HuH-7 (cell line): ENCODE data around the gene SLX4IP.

Experiments used
- DNase-seq: peaks from one replicate; pipeline ENCODE4 v3.0.0; 2011; ENCODE audit warnings: low spot score

SLX4IP gene

DNA sequence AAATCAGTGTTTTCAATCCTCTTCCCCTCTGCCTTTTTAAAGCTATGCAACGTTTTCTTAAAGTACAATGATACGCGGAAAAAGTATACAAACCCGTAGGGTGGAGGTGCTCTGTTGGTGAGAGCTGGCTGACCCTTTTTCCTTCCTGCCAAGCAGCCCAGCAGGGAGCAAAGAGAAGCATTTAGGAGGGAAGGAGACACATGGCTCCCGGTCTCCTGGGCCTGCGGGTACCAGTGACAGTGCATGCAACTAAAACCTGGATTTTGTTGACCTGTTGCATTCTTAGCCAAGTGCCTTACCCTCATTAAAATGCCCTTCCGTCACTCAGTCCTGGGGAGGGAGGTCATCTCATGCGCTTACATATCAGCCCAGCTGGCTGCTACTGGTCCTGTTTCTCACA lies 87.2 kb downstream of the SLX4IP start:
- no peak for DNase-seq

DNA sequence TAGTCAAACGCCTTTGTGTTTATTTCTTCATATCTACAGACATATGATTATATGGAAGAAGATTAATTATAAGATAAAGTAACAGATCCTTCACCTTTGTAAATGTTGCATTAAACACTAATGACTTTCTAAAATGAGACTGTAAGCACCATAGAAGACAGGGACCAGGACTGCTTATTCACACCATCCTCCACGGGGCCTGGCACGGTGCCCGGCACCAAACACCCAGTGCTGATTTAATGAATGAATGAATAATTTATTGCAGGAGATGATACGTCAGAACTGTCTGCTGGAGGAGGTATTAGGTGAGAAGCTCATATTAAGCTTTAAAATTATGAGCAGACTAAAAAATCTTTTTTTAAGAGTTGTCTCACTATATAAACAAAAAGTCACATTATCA lies 88.3 kb downstream of the SLX4IP start:
- DNase-seq: no peak

DNA sequence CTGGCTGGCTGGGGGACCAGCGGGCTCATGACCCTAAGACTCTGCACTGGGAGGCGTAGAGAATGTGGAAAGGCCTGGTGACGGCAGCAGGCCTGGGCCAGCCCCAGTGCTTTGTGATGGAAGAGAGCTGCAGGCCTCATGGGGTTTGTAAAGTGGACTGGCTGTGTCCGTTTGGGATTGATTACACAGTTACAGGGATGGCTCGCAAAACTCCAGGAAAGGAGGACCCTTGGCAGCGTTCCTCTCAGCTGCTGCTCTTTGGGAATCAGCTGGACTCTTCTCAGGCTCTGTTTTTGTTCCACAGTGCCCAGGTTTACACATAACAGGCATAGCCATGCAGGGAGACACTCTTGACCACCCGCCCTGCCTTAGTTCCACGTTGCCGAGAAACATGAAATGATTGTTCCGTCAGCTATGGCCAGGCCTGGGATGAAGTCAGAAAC lies 89.0 kb downstream of the SLX4IP start:
- no peak for DNase-seq

DNA sequence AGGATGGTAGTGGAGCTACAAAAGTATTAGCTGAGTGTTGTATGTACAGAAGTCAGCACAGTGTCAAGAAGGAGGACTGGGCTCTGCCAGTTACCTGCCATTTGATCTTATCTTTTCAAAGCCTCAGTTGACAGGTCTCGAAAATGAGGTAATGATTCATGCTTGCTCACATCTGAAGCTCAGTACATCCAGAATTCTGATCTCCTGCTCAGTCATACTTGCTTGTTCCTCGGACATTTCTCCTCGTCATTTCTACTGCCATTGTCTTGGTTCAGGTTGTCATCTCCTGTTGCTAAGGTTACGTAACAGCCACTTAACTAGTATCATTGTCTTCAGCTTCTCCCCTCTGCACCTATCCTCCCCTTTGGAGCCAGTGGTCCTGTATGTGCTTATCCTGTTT lies 89.5 kb downstream of the SLX4IP start:
- no peak for DNase-seq

DNA sequence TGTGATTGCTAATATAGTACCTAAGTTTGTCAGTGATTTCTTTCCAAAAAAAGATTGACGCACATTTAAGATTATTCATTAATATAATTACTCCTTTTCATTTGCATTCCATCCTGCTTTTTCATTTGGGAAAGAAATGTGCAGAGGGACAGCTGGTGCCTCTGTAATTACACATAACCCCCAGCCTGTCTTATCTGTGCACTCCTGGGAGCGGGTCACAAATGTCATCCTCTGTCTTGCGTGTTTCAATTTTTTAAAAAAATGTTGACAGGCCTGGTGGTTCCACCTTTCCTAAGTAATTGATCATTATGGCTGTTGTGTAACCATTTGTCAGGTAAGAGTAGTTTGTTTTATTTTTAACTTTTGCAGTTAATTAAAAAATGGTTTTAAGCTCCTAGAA lies 92.7 kb downstream of the SLX4IP start:
- no peak for DNase-seq

DNA sequence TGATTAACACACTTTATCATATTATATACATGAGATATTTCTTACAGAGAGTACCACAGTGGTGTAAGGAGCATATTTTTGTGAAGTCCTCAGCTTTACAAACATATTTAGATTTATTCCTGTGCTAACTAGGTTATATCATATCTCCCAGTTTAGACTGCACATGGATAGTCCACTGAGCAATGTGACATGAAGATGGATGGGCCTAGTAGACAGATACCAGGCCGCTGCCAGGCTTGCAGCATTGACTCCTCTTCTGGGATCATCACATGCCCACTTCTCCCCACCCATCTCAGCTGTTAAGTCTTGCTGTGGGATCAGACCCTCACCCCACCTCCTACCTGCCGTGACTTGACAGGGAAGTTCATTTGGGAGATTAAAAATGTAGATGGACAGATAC lies 95.8 kb downstream of the SLX4IP start:
- DNase-seq: no peak

DNA sequence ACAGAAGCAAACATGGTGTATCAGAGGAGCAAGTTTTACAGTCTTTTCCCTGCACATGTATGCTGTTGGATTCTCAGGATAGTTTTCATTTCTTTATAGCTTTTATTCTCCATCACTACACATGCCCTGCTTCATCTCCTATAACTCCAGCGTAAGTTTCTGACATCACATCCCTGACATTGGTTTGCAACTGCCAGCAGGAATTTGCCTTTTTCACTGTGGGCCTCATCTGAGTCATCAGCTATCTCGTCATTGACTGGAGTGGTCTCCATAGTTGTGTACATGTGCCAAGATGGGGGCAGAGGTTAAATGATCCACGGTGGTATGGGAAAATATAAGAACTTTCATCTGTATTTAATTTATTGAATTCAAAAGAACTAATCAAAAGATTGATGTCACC lies 96.7 kb downstream of the SLX4IP start:
- DNase-seq: no peak

DNA sequence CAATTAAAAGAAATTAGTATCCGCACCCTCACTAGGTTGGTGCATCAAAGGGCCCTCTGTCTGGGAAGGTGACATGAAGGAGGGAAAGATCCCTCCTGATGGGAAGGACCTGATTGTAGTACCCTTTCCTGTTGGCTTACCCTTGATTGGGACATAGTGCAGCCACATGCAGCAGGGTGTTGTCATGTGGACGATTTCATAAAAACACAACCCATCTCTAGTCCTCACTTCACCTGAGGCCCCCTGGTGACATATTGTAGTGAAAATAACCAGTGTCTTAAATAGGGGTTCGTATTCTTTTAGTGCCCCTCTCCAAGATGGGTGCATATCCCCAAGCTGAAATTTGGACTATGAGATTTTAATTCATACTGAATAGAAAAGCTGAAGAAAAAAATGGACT lies 97.3 kb downstream of the SLX4IP start:
- DNase-seq: no peak

DNA sequence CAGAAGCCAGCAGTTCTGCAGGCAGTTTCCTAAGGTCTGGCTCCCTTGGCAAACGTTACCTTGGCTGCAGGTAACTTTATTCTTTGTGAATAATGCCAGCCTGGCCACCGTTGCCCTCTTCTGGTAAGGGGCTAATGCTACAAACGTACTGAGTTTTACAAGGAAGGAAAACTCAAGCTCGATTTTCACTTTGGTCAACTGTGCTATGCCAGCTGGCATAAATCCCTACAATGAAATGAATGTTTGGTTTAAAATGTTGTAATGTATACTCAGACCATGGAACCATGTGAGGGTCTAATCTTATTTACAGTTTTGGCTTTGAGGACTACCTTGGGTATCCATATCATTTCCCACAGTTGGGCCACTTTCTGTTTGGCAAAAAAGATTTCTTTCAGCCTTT lies 101.4 kb downstream of the SLX4IP start:
- DNase-seq: no peak

DNA sequence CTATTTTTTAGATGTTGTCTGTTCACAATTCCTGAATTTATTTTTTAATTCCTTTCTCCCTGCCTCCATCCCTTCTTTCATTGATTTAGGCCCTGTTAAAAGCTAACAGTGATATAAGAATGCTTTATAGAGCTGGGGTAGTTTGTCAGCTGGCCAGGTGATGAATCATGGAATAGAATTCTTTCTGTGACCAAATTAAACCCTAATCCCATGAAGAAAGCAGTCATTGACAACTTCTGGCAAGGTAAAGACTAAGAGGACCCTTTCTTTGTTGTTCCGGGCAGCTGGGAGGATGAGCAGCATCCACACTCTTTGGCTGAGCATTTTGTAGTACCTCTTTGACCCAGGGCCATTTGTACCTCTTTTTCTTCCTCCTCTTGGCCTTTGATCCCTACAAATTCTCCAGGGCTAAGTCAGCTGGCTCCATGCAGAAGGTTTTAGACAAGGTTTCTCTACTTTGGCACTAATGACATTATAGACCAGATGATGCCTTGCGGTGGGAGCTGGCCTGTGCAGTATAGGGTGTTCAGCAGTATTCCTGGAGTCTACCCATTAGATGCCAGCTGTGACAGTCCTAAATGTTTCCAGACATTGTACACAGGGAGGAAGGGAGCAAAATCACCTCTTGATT lies 102.9 kb downstream of the SLX4IP start:
- DNase-seq: no peak

DNA sequence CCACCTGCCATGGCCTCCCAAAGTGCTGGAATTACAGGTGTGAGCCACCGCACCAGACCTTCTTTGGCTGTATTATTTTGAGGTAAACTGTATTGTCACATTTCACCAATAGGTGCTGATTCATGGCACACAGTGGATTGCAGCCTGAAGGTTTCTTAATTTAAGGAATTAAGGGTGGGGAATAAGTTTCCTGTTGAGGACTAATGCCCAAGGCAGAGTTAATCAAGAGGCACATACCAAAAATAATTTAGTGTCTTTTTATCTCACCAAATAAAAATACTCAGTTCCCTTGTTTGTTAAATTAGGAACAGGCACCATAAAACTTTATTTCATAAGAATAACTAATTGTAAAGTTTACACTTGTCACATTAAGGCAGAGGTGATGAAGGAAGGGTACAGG lies 103.7 kb downstream of the SLX4IP start:
- no peak for DNase-seq

DNA sequence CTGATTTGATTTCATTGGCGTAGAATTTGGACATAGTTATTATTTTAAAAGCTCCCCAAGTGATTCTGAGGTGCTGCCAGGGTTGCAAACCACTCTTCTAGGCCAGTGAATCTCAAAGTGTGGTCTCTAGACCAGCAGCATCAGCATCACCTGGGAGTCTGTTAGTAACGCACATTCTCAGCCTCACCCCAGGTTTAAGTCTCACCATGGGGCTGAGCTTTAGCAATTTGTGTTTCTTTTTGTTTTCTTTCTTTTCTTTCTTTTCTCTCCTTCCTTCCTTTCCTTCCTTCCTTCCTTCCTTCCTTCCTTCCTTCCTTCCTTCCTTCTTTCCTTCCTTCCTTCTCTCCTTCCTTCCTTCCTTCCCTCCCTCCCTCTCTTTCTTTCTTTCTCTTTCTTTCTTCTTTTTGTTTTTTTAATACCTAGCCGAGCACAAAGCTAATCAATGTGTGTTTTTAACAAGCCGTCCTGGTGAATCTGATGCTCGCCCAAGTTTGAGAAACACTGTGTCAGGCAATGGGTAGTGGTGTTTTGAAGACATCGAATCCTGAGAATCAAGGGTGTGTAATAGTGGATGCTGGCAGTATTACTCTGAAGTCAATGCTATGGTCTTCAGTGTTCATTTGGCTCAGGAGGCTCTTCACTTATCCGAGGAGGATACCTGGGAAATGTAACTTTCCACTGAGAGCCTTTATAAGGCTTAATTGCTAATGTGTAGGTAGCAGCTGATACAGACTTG lies 104.9 kb downstream of the SLX4IP start:
- no peak for DNase-seq

DNA sequence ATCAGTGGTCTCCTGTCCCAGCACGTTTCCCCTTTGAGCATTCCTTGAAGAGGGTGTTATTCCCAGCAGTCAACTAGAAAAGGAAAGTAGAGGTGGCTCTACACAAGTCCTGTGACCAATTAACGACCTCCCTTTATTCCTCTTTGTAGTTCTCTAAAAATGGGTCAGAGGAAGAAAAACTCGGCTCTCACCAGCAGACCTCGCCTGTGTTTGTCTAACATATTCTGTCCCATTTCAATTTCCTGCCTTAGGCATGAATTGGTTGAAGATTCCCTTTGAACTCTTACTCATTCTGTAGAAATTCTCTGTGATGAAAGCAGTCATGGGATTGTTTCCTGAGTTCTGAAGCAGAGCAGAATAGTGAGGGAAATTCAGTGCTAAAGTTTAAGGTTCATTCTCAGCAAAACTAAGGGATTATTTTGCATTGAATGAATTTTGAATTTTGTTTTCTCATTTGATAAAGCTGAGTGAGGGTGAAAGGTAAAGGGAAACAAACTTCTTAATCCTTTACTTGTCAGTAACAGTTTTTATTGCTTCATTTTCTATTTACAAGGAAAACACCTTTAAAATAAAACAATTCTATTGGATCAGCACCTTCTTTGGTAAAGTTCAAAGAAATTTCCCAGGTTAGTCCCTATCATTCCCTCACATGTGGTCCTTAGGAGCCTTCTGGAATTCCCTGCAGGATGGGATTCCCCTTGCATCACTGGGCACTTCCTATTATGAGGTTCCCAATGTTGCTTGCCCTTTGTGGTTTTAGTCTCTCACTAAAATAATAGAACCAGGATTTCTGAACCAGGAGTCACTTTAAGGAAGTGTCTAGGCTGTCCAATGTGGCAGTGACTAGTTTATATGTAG lies 105.8 kb downstream of the SLX4IP start:
- no peak for DNase-seq

DNA sequence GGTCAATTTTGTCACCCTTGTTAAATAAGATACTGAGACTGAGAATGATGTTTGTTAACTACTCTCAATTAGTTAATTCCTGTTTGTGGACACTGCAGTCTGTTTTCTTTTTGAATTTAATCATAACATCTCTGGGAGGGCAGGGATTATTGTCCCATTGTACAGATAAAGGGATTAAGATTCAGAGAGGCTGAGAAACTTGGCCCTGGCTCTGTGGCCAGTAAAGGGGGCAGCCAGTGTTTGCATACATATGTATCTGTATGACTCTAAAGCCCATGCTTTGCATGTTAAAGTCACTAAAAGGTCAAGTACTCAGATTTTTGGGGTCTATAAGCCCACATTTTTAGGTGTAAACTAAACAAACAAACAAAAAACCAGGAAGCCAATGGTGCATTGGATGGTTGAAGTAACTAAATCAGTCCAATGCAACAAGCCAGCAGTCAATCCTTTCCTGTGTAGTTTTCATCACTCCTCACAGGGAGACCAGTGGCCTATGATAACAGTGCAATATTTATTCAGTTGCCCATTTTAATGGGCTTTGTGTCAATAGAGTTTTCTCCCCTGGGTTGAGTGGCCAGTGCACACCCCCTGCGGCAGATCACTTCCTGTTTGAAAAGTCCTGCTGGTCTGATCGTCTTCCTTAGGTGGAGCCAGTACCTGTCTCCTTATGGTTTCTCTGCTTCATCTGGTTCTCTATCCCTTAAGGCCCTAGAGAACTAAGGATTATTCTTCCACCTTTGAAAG lies 106.7 kb downstream of the SLX4IP start:
- no peak for DNase-seq

DNA sequence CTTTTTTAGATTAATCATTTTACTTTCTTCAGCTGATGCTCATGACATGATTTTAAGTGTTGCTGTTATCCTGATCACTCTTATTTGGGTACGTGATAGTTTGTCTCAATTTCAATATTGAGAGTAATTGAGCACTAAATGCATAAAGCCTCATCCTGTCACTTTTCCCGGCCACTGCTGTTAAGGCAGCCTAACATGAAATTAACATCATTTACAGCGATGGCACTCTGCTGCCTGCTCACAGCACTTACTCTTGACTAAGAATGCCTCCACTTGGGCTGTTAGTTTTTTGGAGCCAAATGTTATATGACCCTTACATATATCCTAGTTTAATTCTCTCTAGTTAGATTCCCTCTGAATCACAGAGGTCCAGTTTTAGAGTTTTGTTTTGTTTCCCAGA lies 107.3 kb downstream of the SLX4IP start:
- no peak for DNase-seq

DNA sequence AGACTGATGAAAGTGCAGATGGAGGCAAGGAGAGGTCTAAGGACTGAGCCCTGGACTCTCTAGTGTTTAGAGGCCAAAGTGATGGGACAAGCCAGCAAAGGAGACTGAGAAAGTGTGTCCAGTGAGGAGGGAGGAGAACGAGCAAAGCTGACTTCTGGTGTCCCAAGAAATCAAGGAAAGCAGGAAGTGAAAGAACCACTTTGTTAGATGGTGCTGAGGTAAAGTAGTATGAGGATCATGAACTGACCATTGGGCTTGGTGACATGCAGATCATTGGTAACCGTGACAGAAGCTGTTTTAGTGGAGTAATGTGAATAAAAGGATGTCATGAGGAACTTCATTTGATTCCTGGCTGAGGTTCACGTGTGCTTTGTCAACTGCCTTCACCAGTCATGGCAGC lies 108.4 kb downstream of the SLX4IP start:
- no peak for DNase-seq

DNA sequence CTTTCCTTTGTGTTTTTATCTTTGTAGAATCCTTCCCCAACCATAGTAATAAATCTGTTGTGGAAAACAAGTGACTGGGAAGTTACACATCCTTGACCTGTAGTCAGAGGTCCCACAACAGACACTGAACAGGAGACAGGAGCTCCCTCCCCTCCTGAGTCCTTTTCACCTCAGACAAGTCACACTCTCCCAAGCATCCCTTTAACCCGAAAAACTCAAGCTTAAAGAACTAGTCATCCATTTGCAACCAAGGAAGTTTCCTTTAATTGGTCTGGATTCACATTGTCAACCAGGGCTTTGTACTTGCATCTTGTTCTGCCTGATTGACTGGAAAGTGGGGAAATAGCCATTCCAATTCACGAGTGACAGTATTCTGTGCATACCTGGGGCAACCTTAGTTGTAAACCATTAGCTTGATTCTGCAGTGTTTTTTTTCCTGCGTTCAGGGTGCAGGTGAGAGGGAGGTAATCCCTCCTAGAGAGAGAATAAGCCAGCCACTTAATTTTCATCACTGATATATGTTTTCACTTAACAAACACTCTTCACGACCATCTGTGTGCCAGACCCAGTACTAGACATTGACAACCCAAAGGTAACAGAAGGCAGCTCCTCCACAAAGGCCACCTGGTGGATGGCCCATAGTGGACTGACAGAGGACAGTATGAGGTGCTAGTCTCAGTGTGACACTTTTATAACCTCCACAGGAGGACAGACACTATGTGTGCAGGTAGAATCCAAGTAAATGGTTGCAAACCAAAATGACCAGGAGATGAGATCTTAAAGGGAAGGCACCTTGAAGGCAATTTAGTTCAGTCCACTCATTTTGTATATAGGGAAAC lies 112.4 kb downstream of the SLX4IP start:
- no peak for DNase-seq

DNA sequence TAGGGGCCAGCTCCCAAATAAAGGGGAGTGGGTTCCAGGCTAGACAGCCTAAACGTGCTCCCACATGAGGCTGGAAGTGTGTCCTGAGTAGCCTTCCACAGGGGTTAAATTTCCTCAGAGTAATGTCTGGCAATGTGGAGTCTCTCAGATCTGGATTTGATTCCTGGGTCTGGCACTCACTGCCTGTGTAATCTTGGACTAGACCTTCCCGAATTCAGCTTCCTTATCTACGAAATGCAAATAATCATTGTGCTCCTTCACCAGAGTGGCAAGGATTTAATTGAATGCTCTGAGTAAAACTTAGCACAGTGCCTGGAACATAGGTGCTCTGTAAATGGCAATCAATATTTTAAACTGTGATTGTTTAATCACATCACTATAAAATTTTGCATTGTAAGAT lies 114.4 kb downstream of the SLX4IP start:
- no peak for DNase-seq

DNA sequence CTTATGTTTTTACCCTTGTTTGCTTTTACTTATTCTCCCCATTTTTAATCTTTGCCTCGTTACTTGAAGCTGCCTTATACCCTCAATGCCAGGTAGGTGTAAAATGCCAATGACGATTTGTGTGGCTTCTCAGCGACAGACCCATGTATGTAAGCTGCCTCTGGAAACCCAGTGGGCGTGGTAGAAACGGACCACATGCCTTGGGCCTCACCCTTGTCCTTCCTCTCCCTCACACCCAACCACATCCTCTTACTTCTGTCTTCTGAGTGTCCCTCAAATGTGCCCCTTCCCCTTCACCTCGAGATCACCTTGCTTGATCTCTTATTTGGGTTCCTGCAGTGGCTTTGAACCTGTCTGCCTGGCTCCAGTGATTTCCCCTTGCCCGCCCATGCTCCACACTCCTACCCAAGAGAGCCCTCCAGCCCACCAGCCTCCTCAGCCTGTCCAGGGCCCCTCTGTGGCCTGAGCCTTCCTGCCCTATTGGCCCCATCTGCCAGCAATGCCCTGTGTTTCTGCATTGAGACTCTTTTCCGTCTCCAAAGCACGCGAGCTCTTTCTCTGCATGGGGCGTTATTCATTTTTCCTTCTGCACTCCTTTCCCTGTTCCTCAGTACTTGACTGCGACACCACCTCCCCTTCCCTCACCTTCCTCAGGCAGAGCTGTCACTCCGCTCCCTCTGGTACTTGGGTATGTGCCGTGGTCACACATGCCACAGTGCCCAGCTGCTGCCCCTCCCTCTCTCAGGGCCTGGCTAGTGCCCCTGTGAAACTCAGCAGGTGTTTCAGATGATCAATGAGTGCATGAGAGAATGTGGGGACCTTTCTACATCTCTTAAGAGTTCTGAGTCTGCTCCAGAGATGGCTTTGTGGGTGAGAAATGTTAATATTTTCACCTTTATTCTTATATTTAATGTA lies 115.4 kb downstream of the SLX4IP start:
- DNase-seq: no peak
